ENCODE data around the gene SLC7A4.
"Not testable (repeated sequence)": the region's sequence is repeated elsewhere in the genome, so short reads cannot be mapped to it uniquely, and the experiment has no call there.

The SLC7A4 gene

GRCh38 chr22:21041937-21042336 lies 9.6 kb upstream of the SLC7A4 start:
- DNase-seq (ENCODE audit: low spot score), result peak; percentile 64

GRCh38 chr22:21039158-21039557 lies 6.8 kb upstream of the SLC7A4 start:
- DNase-seq (ENCODE audit: low spot score), result not testable (repeated sequence)

- DNase-seq (ENCODE audit: low spot score), result no peak
Observed at GRCh38 chr22:21038405-21038804, 6.0 kb upstream of the SLC7A4 start.

- DNase-seq (ENCODE audit: low spot score), result no peak
Observed at GRCh38 chr22:21034989-21035388, 2.6 kb upstream of the SLC7A4 start.

GRCh38 chr22:21033895-21034294 lies 1.5 kb upstream of the SLC7A4 start:
- no peak for DNase-seq (ENCODE audit: low spot score)

GRCh38 chr22:21032868-21033688 lies 717 bp upstream of the SLC7A4 start:
- no peak for DNase-seq (ENCODE audit: low spot score)

GRCh38 chr22:21031545-21032036 lies 770 bp downstream of the SLC7A4 start:
- DNase-seq (ENCODE audit: low spot score), result no peak

GRCh38 chr22:21030621-21031544 lies 1.5 kb downstream of the SLC7A4 start:
- DNase-seq (ENCODE audit: low spot score), result no peak

- no peak for DNase-seq (ENCODE audit: low spot score)
Observed at GRCh38 chr22:21030032-21030431, 2.3 kb downstream of the SLC7A4 start.

- DNase-seq (ENCODE audit: low spot score), result no peak
Observed at GRCh38 chr22:21029486-21030025, 2.8 kb downstream of the SLC7A4 start.

GRCh38 chr22:21028277-21029251 lies 3.8 kb downstream of the SLC7A4 start:
- no peak for DNase-seq (ENCODE audit: low spot score)

GRCh38 chr22:21026783-21027692 lies 5.3 kb downstream of the SLC7A4 start:
- no peak for DNase-seq (ENCODE audit: low spot score)

GRCh38 chr22:21025763-21026755 lies 6.3 kb downstream of the SLC7A4 start:
- no peak for DNase-seq (ENCODE audit: low spot score)

- DNase-seq (ENCODE audit: low spot score), result no peak
Observed at GRCh38 chr22:21025266-21025665, 7.1 kb downstream of the SLC7A4 start.

GRCh38 chr22:21022955-21023614 lies 9.3 kb downstream of the SLC7A4 start:
- no peak for DNase-seq (ENCODE audit: low spot score)

- no peak for DNase-seq (ENCODE audit: low spot score)
Observed at GRCh38 chr22:21022507-21022906, 9.9 kb downstream of the SLC7A4 start.

- no peak for DNase-seq (ENCODE audit: low spot score)
Observed at GRCh38 chr22:21020802-21021429, 11.4 kb downstream of the SLC7A4 start.

- DNase-seq (ENCODE audit: low spot score), result no peak
Observed at GRCh38 chr22:21018314-21018713, 14.0 kb downstream of the SLC7A4 start.
